Left ventricle myocardium superior (tissue), 1 donor: ENCODE measurements around the gene PTGER2. TPM values are rescaled to one million over a fixed set of nuclear protein-coding genes. Genes with fewer than 3 reads are reported as not detected.

Experiments used
- ATAC-seq: fragments of 200-7000 bp; cut with Tn5 transposase; one replicate; pipeline ENCODE4 v1.9.1; 2020; ENCODE audit warnings: mild to moderate bottlenecking, moderate library complexity
- DNase-seq: peaks from one replicate; pipeline ENCODE4 v3.0.0-alpha.2; 2020
- intact Hi-C: fragments of 100-400 bp; cut with micrococcal nuclease; formaldehyde crosslinking; loops from one replicate; pipeline ENCODE4 v1.11.0; 2022
- long read RNA-seq: library from polyadenylated mRNA; unstranded; transcript quantifications from one replicate; pipeline ENCODE4 v2.0.0, GENCODE V29; 2021
- total RNA-seq: library from RNA; stranded (reverse); fragmentation: NEBNext Ultra II Directional; extraction: Animal tissue kit (Norgen Biotek cat#: 25700); gene quantifications from one replicate; pipeline ENCODE4 v1.2.1, GENCODE V29; 2021
- donor health status: DM: no; HTN: yes; CAD: no; lungs with severe emphysema.

PTGER2 gene
- total RNA-seq: 0.47 TPM
- long read RNA-seq, partial matches to known transcripts: 0 of 2 reads
- long read RNA-seq, other reads (novel, unspliced or antisense): 0 of 2 reads

GRCh38 chr14:52313903-52314594 lies at the start of gene PTGER2:
Gene PTGER2 (plus strand): TSS chr14:52314312. CDS start chr14:52314549, 237 bp downstream.
- ATAC-seq: peak; percentile 93
- peak; percentile 91 for DNase-seq
- intact Hi-C loops: no loop called here

- DNase-seq (no peak), ATAC-seq (no peak)
- intact Hi-C loops: no loop called here
These were observed 48.9 kb upstream of the PTGER2 start for GRCh38 chr14:52265253-52265652.

- ATAC-seq: peak; percentile 79
- no peak for DNase-seq
- intact Hi-C loops: no loop called here
These were observed 47.9 kb upstream of the PTGER2 start for GRCh38 chr14:52266179-52266578.

GRCh38 chr14:52266782-52267181 lies 47.3 kb upstream of the PTGER2 start:
- DNase-seq (no peak), ATAC-seq (peak; percentile 29)
- intact Hi-C loops: no loop called here

- ATAC-seq (peak; percentile 69), DNase-seq (peak; percentile 57)
- intact Hi-C loops: no loop called here
These were observed 46.4 kb upstream of the PTGER2 start, which contains the start of gene PTGDR for GRCh38 chr14:52267501-52268278. Gene PTGDR (plus strand): TSS chr14:52267698. CDS start chr14:52267815, 117 bp downstream.

- ATAC-seq: peak; percentile 28
- intact Hi-C loops: no loop called here
- DNase-seq: peak; percentile 36
These were observed 45.6 kb upstream of the PTGER2 start for GRCh38 chr14:52268279-52269061.

GRCh38 chr14:52269100-52269499 lies 45.0 kb upstream of the PTGER2 start:
- ATAC-seq (no peak), DNase-seq (no peak)
- intact Hi-C loops: no loop called here

GRCh38 chr14:52269982-52270381 lies 44.1 kb upstream of the PTGER2 start:
- intact Hi-C loops: no loop called here
- DNase-seq (no peak), ATAC-seq (peak; percentile 28)

- ATAC-seq (no peak), DNase-seq (no peak)
- intact Hi-C loops: no loop called here
These were observed 42.6 kb upstream of the PTGER2 start for GRCh38 chr14:52271538-52271937.

- ATAC-seq (no peak), DNase-seq (no peak)
- intact Hi-C loops: no loop called here
These were observed 41.7 kb upstream of the PTGER2 start for GRCh38 chr14:52272375-52272774.

- DNase-seq (no peak), ATAC-seq (no peak)
- intact Hi-C loops: no loop called here
These were observed 38.7 kb upstream of the PTGER2 start for GRCh38 chr14:52275372-52275771.

GRCh38 chr14:52277552-52277951 lies 36.6 kb upstream of the PTGER2 start:
- ATAC-seq: no peak
- DNase-seq: no peak
- intact Hi-C loops: no loop called here

GRCh38 chr14:52279408-52279807 lies 34.7 kb upstream of the PTGER2 start:
- peak; percentile 65 for ATAC-seq
- intact Hi-C loops: no loop called here
- DNase-seq: no peak

- DNase-seq: no peak
- intact Hi-C loops: no loop called here
- ATAC-seq: no peak
These were observed 31.0 kb upstream of the PTGER2 start for GRCh38 chr14:52283099-52283498.

GRCh38 chr14:52286661-52287649 lies 27.2 kb upstream of the PTGER2 start:
- DNase-seq: no peak
- intact Hi-C loops: no loop called here
- no peak for ATAC-seq

GRCh38 chr14:52296378-52296777 lies 17.7 kb upstream of the PTGER2 start:
- DNase-seq: no peak
- intact Hi-C loops: no loop called here
- ATAC-seq: no peak

- intact Hi-C loops: no loop called here
- no peak for DNase-seq
- no peak for ATAC-seq
These were observed 15.3 kb upstream of the PTGER2 start for GRCh38 chr14:52298795-52299194.

GRCh38 chr14:52299692-52300278 lies 14.3 kb upstream of the PTGER2 start:
- intact Hi-C loops: loop anchor here (5.0 kb wide), 1 partner anchor 173 kb away; no protein-coding TSS in a partner anchor
- DNase-seq (no peak), ATAC-seq (peak; percentile 43)
